Mesenchymal stem cell (in vitro differentiated cells and primary cell): Measurements from ENCODE around the gene KDM1A.

Experiments used
- DNase-seq: peaks from one replicate; pipeline ENCODE4 v3.0.0-alpha.2; 2013
- H2AFZ ChIP-seq: one replicate; pipeline ENCODE4 v1.6.1; 2013; ENCODE audit warnings: low read depth, mild to moderate bottlenecking, control low read depth, inconsistent platforms, low read length, moderate library complexity
- H2AK5ac ChIP-seq: 2 replicates; pipeline ENCODE4 v1.6.1; 2013; ENCODE audit warnings: low read length, moderate library complexity, mild to moderate bottlenecking, inconsistent platforms; ENCODE audit not compliant: severe bottlenecking
- H2BK120ac ChIP-seq: one replicate; pipeline ENCODE4 v1.6.1; 2013; ENCODE audit warnings: low read depth, mild to moderate bottlenecking, inconsistent platforms, low read length, moderate library complexity
- H2BK12ac ChIP-seq, 2 experiments: one replicate each; pipeline ENCODE4 v1.6.1; 2013; ENCODE audit warnings: inconsistent platforms in 2 of 2, low read length in 2 of 2, mild to moderate bottlenecking in 2 of 2, moderate library complexity in 2 of 2, control low read depth in 1 of 2
- H2BK15ac ChIP-seq: one replicate; pipeline ENCODE4 v1.6.1; 2013; ENCODE audit warnings: mild to moderate bottlenecking, low read depth, inconsistent platforms; ENCODE audit not compliant: poor library complexity, severe bottlenecking
- H2BK5ac ChIP-seq: 2 replicates; pipeline ENCODE4 v1.6.1; 2013; ENCODE audit warnings: low read depth, mild to moderate bottlenecking, low read length, control low read depth, inconsistent platforms; ENCODE audit not compliant: poor library complexity, severe bottlenecking
- H3K14ac ChIP-seq, 2 experiments: one replicate each; pipeline ENCODE4 v1.6.1; 2013; ENCODE audit warnings: inconsistent platforms in 2 of 2, low read length in 2 of 2, control low read depth in 1 of 2, mild to moderate bottlenecking in 1 of 2, moderate library complexity in 1 of 2
- H3K18ac ChIP-seq, 2 experiments: one replicate each; pipeline ENCODE4 v1.6.1; 2013; ENCODE audit warnings: inconsistent platforms in 2 of 2, low read length in 2 of 2, control low read depth in 1 of 2, low read depth in 1 of 2, mild to moderate bottlenecking in 1 of 2
- H3K23ac ChIP-seq, 2 experiments: one replicate each; pipeline ENCODE4 v1.6.1; 2013; ENCODE audit warnings: inconsistent platforms in 2 of 2, low read length in 2 of 2, mild to moderate bottlenecking in 2 of 2, moderate library complexity in 2 of 2, control low read depth in 1 of 2
- H3K27ac ChIP-seq: 2 replicates; pipeline ENCODE4 v1.5.1; 2013; ENCODE audit warnings: mild to moderate bottlenecking, moderate library complexity, low read length, control low read depth, inconsistent platforms; ENCODE audit not compliant: poor library complexity, severe bottlenecking
- H3K27me3 ChIP-seq, 2 experiments: 2 replicates each; pipeline versions ENCODE4 v1.6.1 to v1.7.0; 2013; ENCODE audit warnings: low read length in 2 of 2, mild to moderate bottlenecking in 2 of 2, moderate library complexity in 2 of 2, control low read depth in 1 of 2, inconsistent platforms in 1 of 2; ENCODE audit not compliant: control insufficient read depth in 1 of 2, insufficient read depth in 1 of 2
- H3K36me3 ChIP-seq, 2 experiments: 2 replicates each; pipeline versions ENCODE4 v1.6.1 to v1.7.0; 2013; ENCODE audit warnings: low read length in 2 of 2, control low read depth in 1 of 2, inconsistent platforms in 1 of 2, low read depth in 1 of 2, mild to moderate bottlenecking in 1 of 2; ENCODE audit not compliant: insufficient read depth in 2 of 2, control insufficient read depth in 1 of 2
- H3K4ac ChIP-seq, 2 experiments: one replicate each; pipeline ENCODE4 v1.6.1; 2013; ENCODE audit warnings: inconsistent platforms in 2 of 2, low read length in 2 of 2, mild to moderate bottlenecking in 2 of 2, moderate library complexity in 2 of 2, control low read depth in 1 of 2, low read depth in 1 of 2
- H3K4me1 ChIP-seq: 2 replicates; pipeline ENCODE4 v1.6.1; 2013; ENCODE audit warnings: low read depth, low read length, control low read depth; ENCODE audit not compliant: control insufficient read depth, insufficient read depth
- H3K4me2 ChIP-seq: 2 replicates; pipeline ENCODE4 v1.6.1; 2013; ENCODE audit warnings: low read length, mild to moderate bottlenecking, inconsistent platforms; ENCODE audit not compliant: poor library complexity, severe bottlenecking
- H3K4me3 ChIP-seq, 2 experiments: 2 replicates each; pipeline versions ENCODE4 v1.5.1 to v1.7.0; 2013; ENCODE audit warnings: low read length in 2 of 2, mild to moderate bottlenecking in 2 of 2, control low read depth in 1 of 2, low read depth in 1 of 2; ENCODE audit not compliant: insufficient read depth in 1 of 2
- H3K79me1 ChIP-seq: replicated peaks from 2 replicates; pipeline ENCODE4 v1.6.1; 2013; ENCODE audit warnings: mild to moderate bottlenecking, control low read depth, low read length, inconsistent platforms; ENCODE audit not compliant: poor library complexity, severe bottlenecking
- H3K9ac ChIP-seq: 2 replicates; pipeline ENCODE4 v1.7.0; 2013; ENCODE audit warnings: mild to moderate bottlenecking, low read length, moderate library complexity
- H3K9me3 ChIP-seq: 2 replicates; pipeline ENCODE4 v1.7.0; 2013; ENCODE audit warnings: mild to moderate bottlenecking, low read length; ENCODE audit not compliant: control insufficient read depth
- H4K8ac ChIP-seq: one replicate; pipeline ENCODE4 v1.6.1; 2013; ENCODE audit warnings: inconsistent platforms, mild to moderate bottlenecking, low read length, moderate library complexity
- H4K91ac ChIP-seq: one replicate; pipeline ENCODE4 v1.6.1; 2013; ENCODE audit warnings: mild to moderate bottlenecking, low read length, inconsistent platforms
- WGBS: methylation state at CpG from one replicate; pipeline ENCODE4 v1.1.7; 2013; ENCODE audit warnings: mixed read lengths; 5-methylcytosine and 5-hydroxymethylcytosine counted together

The KDM1A gene

DNA sequence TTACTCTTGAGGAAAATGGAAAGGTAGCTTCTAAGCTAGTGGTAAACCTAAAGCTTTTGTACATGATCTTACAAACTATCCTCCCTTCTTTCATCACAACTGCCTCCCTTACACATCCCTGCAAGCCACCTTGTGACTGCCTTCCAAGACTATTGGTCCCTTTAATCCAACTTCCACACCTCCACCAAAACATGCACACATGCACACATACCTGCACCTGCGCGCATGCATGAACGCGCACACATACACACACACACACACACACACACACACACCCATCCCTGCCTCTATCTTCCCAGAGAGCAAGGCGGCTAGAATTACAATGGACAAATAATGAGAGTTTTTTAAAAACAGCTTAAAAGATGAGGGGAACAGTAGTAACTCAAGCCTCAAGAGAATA, 91.1 kb downstream of the KDM1A start:
- Histone ChIP-seq H3K27me3 (no peaks in the 10 kb centered on the region), H3K4me3 (no peak overlapping the region), H2BK12ac (no peak overlapping the region)

GRCh38 chr1:23111600-23112535, 92.6 kb downstream of the KDM1A start:
- no peaks in the 10 kb centered on the region for H3K27me3 ChIP-seq

More for the DNA sequence above, 91.1 kb downstream of the KDM1A start:
- no peak for DNase-seq
- no peak overlapping the region for H2BK15ac ChIP-seq
- no peak overlapping the region for H3K27ac ChIP-seq
- no peak overlapping the region for H3K23ac ChIP-seq
- no peak overlapping the region for H2BK120ac ChIP-seq
- no peak overlapping the region for H3K4me2 ChIP-seq
- H3K36me3 ChIP-seq: peaks cover 13 to 30% of the 10 kb centered on the region in 2 experiments
- no peak overlapping the region for H4K8ac ChIP-seq
- H2BK5ac ChIP-seq: no peak overlapping the region
- H2AK5ac ChIP-seq: no peak overlapping the region
- no peak overlapping the region for H3K4ac ChIP-seq
- no peak overlapping the region for H3K9ac ChIP-seq
- H3K79me1 ChIP-seq: peaks cover 16% of the 10 kb centered on the region
- peaks cover 4% of the 10 kb centered on the region for H3K4me1 ChIP-seq
- no peak overlapping the region for H3K18ac ChIP-seq
- H2AFZ ChIP-seq: no peak overlapping the region
- WGBS: 100% methylated on average over 3 of the region's 5 CpGs
- no peak overlapping the region for H4K91ac ChIP-seq
- no peaks in the 10 kb centered on the region for H3K9me3 ChIP-seq
- H3K14ac ChIP-seq: no peak overlapping the region

DNA sequence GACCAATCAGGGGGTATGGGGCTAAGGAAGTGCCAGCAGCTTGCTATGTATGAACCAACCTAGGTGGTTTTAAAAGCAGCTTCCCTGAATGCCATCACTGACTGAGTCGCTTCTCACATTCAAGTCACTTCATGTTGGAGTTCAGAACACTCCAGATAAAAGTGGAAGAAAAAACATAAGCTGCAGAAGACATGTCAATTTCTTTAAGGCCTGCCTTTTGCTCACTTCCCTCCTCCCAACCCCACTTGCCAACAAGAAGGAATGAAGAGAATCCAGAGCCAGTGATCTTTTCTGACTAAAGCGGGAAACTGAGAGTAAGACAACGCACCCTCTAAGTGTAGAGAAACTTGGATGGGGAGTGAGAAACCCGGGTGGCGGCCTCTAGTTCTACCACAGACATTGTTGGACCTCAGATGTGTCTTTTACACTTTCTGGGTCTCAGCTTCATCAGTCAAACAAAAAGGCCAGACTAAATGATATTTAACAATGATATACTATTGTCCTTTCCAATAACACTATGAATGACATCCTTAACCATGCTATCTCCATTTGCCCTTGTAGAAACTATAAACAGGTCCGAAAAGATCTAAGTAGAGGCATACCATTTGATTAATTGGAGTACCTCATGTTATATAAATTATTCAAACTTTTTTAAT, 95.3 kb downstream of the KDM1A start:
- Histone ChIP-seq H3K4me1 (peaks cover 6% of the 10 kb centered on the region), H4K91ac (no peak overlapping the region), H3K27ac (no peak overlapping the region), H2AFZ (no peak overlapping the region), H3K23ac (no peak overlapping the region), H4K8ac (no peak overlapping the region), H3K27me3 (no peaks in the 10 kb centered on the region), H3K9ac (peak overlapping the region; percentile 56), H3K18ac (no peak overlapping the region), H3K9me3 (no peaks in the 10 kb centered on the region), H2BK120ac (no peak overlapping the region), H2BK15ac (no peak overlapping the region), H3K4me2 (no peak overlapping the region), H3K4me3 (peak overlapping the region in 1 of 2 experiments; percentile 9), H2AK5ac (no peak overlapping the region), H3K36me3 (peaks cover 0 to 3% of the 10 kb centered on the region in 2 experiments), H2BK5ac (no peak overlapping the region), H3K79me1 (peaks cover 5% of the 10 kb centered on the region), H2BK12ac (no peak overlapping the region), H3K14ac (no peak overlapping the region), H3K4ac (no peak overlapping the region)
- no peak for DNase-seq
- WGBS: 100% methylated on average over 5 of the region's 6 CpGs

More at GRCh38 chr1:23111600-23112535, 92.6 kb downstream of the KDM1A start:
- Histone ChIP-seq H3K18ac (peak overlapping the region in 1 of 2 experiments; percentile 9), H3K79me1 (peaks cover 15% of the 10 kb centered on the region), H3K4me1 (peaks cover 6% of the 10 kb centered on the region), H3K9ac (no peak overlapping the region), H2BK120ac (peak overlapping the region; percentile 46), H3K4me3 (no peak overlapping the region), H3K23ac (no peak overlapping the region), H2AK5ac (no peak overlapping the region), H4K91ac (no peak overlapping the region), H3K14ac (no peak overlapping the region), H2AFZ (no peak overlapping the region), H3K27ac (no peak overlapping the region), H3K4me2 (no peak overlapping the region), H3K36me3 (peaks cover 6 to 22% of the 10 kb centered on the region in 2 experiments), H2BK5ac (no peak overlapping the region), H3K4ac (no peak overlapping the region), H3K9me3 (no peaks in the 10 kb centered on the region), H4K8ac (no peak overlapping the region), H2BK12ac (no peak overlapping the region), H2BK15ac (peak overlapping the region; percentile 13)
- peak; percentile 34 for DNase-seq
- WGBS: 95% methylated on average over 5 of the region's 6 CpGs

- no peaks in the 10 kb centered on the region for H3K9me3 ChIP-seq
- H2AK5ac ChIP-seq: no peak overlapping the region
- peaks cover 5% of the 10 kb centered on the region for H3K79me1 ChIP-seq
- no peaks in the 10 kb centered on the region for H3K27me3 ChIP-seq
- no peak overlapping the region for H3K4me3 ChIP-seq
- H2AFZ ChIP-seq: no peak overlapping the region
- H4K8ac ChIP-seq: peak overlapping the region; percentile 60
- H4K91ac ChIP-seq: no peak overlapping the region
- no peak overlapping the region for H2BK15ac ChIP-seq
- H2BK120ac ChIP-seq: no peak overlapping the region
- H2BK5ac ChIP-seq: no peak overlapping the region
- no peak overlapping the region for H3K9ac ChIP-seq
- no peak overlapping the region for H3K14ac ChIP-seq
- H3K27ac ChIP-seq: no peak overlapping the region
- no peak for DNase-seq
- H3K23ac ChIP-seq: no peak overlapping the region
- H3K4ac ChIP-seq: no peak overlapping the region
- H3K4me1 ChIP-seq: peaks cover 8% of the 10 kb centered on the region
- H3K4me2 ChIP-seq: no peak overlapping the region
- WGBS: 97% methylated on average over 6 of the region's 6 CpGs
- peaks cover 0 to 3% of the 10 kb centered on the region in 2 experiments for H3K36me3 ChIP-seq
- no peak overlapping the region for H2BK12ac ChIP-seq
- H3K18ac ChIP-seq: no peak overlapping the region
Observed at GRCh38 chr1:23116216-23116836, 97.1 kb downstream of the KDM1A start.
